GM12891 (cell line): ENCODE measurements around the gene GCNT2.

Source experiments
- PAX5 ChIP-seq: IDR thresholded peaks from 2 replicates; pipeline ENCODE4 v1.6.1; 2011; ENCODE audit warnings: low read length, moderate library complexity, mild to moderate bottlenecking; ENCODE audit not compliant: insufficient read depth, severe bottlenecking
- POLR2A ChIP-seq: IDR thresholded peaks from 2 replicates; pipeline ENCODE4 v1.6.1; 2011; ENCODE audit warnings: low read depth, low read length, control low read depth
- POLR2AphosphoS5 ChIP-seq: IDR thresholded peaks from 2 replicates; pipeline ENCODE4 v1.6.1; 2011; ENCODE audit warnings: low read depth, low read length, control low read depth
- POU2F2 ChIP-seq: IDR thresholded peaks from 2 replicates; pipeline ENCODE4 v1.6.1; 2011; ENCODE audit warnings: low read depth, mild to moderate bottlenecking, control low read depth, low read length, moderate library complexity
- SPI1 ChIP-seq: IDR thresholded peaks from 2 replicates; pipeline ENCODE4 v1.6.1; 2011; ENCODE audit warnings: low read depth, low read length, control low read depth
- TAF1 ChIP-seq: IDR thresholded peaks from 2 replicates; pipeline ENCODE4 v1.6.1; 2011; ENCODE audit warnings: low read depth, low read length, control low read depth

DNA sequence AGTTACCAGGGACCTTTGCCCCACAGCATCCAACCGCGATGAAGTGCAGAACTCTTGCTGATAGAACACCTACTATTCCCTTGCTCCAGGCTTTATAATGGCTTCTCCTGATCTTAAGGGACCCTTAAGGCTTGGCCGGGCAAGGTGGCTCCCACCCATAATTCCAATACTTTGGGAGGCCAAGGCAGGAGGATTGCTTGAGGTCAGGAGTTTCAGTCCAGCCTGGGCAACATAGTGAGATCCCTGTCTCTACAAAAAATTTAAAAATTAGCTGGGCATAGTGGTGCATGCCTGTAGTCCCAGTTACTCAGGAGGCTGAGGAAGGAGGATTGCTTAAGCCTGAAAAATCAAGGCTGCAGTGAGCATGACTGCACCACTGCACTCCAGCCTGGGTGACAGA lies 68.8 kb downstream of the GCNT2 start:
- TF ChIP-seq TAF1 (no peak), POLR2A (no peak), POLR2AphosphoS5 (no peak), POU2F2 (no peak), SPI1 (no peak), PAX5 (no peak)
